Ovary (tissue), 3 donors: ENCODE results near the gene RAB43.

Source experiments
- CTCF ChIP-seq, 3 donors: fragments of 450-650 bp in 2 of 3; fragments of 200-600 bp in 1 of 3; IDR thresholded peaks; one replicate each; pipeline versions ENCODE4 v1.5.1 to v1.8.0; 2016 to 2022; ENCODE audit warnings: antibody characterized with exemption in 3 of 3, mild to moderate bottlenecking in 1 of 3
- POLR2A ChIP-seq: fragments of 450-650 bp; IDR thresholded peaks from one replicate; pipeline ENCODE4 v1.6.1; 2017; ENCODE audit warnings: antibody characterized with exemption, mild to moderate bottlenecking, moderate library complexity
- donor health status: DM: no; HTN: no; CAD: no.

DNA sequence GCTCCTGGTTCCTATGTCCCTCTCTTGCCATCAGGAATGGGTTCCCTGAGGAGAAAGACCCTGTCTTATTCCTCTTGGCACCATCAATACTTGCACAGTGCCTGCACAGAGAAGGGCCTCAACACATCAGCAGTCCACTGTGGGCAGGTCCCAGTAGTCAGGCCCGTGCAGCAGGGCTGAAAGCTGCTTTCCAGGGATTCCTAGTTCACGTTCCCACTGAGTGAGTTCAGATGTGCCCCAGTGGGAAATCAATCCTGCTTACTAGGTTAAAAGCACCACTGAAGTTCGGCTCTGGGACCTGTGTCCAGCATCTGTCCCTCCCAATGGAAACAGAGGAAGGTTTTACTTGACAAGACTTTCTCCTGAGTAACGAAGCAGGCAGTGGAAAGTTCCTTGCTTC lies 15.7 kb downstream of the RAB43 start:
- TF ChIP-seq CTCF (IDR thresholded peaks at IDR 0.05), result no peak
- TF ChIP-seq POLR2A, result no peak
